K562 (cell line): ENCODE measurements around the gene GAK.

Experiments used
- CEBPB ChIP-seq: fragments of 450-650 bp; IDR thresholded peaks from 2 replicates; pipeline ENCODE4 v1.6.1; 2016; ENCODE audit warnings: missing genetic modification characterization, missing compliant biosample characterization
- HIVEP1 ChIP-seq: fragments of 250-450 bp; sonication (Bioruptor Pico); IDR thresholded peaks from 2 replicates; pipeline ENCODE4 v1.4.0; 2020; ENCODE audit warnings: mild to moderate bottlenecking
- TEAD1 ChIP-seq, 2 experiments: fragments of 450-650 bp in 1 of 2; sonication (generic) in 1 of 2; formaldehyde crosslinking; IDR thresholded peaks; 2 replicates each; pipeline versions ENCODE4 v1.4.0 to v1.8.0; 2020 to 2022; ENCODE audit warnings: mild to moderate bottlenecking in 2 of 2, missing genetic modification reagents in 1 of 2
- TF ChIP-seq, protein P1 (sequence below), 2 experiments: fragments of 450-650 bp; conservative IDR thresholded peaks; 2 replicates each; pipeline ENCODE4 v1.6.1; 2017; ENCODE audit warnings: mild to moderate bottlenecking in 2 of 2, moderate library complexity in 2 of 2
- TF ChIP-seq, protein P2 (sequence below), 3 experiments: IDR thresholded peaks in 2 of 3; conservative IDR thresholded peaks in 1 of 3; 2 replicates each; pipeline ENCODE4 v1.5.1; 2011 to 2012; ENCODE audit warnings: low read length in 3 of 3, mild to moderate bottlenecking in 3 of 3, control low read depth in 2 of 3, improper control_type of control experiment in 1 of 3, inconsistent platforms in 1 of 3, low read depth in 1 of 3, mixed read lengths in 1 of 3, moderate library complexity in 1 of 3; ENCODE audit not compliant: insufficient read depth in 2 of 3

DNA sequence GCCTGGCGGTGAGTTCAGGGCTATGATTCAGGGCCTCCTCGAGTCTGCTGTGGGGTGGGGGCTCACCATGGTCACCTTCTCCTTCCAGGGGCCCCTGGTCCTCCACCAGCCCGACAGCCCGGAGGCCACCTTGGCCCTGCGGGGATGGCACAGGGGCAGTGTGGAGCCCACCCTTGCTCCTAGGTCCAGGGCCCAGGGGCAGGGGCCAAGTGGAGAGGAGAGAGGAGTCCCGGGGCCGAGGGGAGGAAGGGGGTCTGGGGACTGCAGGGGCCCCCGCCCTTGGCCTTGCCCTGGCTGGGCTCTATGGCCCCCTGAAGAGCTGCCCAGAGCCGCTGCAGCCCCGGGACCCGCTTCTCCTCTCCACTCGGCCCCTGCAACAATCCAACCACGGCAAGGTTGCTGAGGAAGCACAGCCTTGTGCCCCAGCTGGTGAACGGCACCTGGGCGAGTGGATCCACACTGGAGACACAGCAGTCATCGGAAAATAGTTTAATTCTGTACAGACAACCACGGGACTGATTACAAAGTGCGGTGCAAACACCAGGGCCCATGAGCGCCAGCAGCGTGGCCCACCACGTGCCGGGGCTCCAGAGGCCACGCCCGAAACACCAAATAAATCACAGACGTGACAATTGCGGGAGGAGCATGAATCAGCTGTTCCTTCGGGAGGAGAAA is 83.2 kb downstream of the GAK start:
- TF ChIP-seq TEAD1 (CRISPR knock-in tag; IDR thresholded peaks at IDR 0.05) (no peak), HIVEP1 (CRISPR knock-in tag) (no peak), CEBPB (no peak)
- TF ChIP-seq, protein P1, sequence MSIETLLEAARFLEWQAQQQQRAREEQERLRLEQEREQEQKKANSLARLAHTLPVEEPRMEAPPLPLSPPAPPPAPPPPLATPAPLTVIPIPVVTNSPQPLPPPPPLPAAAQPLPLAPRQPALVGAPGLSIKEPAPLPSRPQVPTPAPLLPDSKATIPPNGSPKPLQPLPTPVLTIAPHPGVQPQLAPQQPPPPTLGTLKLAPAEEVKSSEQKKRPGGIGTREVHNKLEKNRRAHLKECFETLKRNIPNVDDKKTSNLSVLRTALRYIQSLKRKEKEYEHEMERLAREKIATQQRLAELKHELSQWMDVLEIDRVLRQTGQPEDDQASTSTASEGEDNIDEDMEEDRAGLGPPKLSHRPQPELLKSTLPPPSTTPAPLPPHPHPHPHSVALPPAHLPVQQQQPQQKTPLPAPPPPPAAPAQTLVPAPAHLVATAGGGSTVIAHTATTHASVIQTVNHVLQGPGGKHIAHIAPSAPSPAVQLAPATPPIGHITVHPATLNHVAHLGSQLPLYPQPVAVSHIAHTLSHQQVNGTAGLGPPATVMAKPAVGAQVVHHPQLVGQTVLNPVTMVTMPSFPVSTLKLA (conservative IDR thresholded peaks at IDR 0.05), result no peak
- TF ChIP-seq, protein P2, sequence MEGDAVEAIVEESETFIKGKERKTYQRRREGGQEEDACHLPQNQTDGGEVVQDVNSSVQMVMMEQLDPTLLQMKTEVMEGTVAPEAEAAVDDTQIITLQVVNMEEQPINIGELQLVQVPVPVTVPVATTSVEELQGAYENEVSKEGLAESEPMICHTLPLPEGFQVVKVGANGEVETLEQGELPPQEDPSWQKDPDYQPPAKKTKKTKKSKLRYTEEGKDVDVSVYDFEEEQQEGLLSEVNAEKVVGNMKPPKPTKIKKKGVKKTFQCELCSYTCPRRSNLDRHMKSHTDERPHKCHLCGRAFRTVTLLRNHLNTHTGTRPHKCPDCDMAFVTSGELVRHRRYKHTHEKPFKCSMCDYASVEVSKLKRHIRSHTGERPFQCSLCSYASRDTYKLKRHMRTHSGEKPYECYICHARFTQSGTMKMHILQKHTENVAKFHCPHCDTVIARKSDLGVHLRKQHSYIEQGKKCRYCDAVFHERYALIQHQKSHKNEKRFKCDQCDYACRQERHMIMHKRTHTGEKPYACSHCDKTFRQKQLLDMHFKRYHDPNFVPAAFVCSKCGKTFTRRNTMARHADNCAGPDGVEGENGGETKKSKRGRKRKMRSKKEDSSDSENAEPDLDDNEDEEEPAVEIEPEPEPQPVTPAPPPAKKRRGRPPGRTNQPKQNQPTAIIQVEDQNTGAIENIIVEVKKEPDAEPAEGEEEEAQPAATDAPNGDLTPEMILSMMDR (IDR thresholded peaks at IDR 0.05 in 2 of 3, conservative IDR thresholded peaks at IDR 0.05 in 1 of 3; ENCODE audit: insufficient read depth in 2 of 3, low read depth in 1 of 3, low read length in 3 of 3), result no peak
